Measurements from ENCODE around the gene XRN1.
A peak's percentile ranks its signal among the peaks of the same experiment; 100 is the strongest.
"Not testable (repeated sequence)": the region's sequence is repeated elsewhere in the genome, so short reads cannot be mapped to it uniquely, and the experiment has no call there.

XRN1 gene

GRCh38 chr3:142447852-142448823, at the start of gene XRN1:
XRN1 (minus strand) TSS chr3:142448037; CDS start chr3:142447944, 93 bp downstream.
- peak; percentile 82 for DNase-seq (ENCODE audit: low spot score)

- no peak for DNase-seq (ENCODE audit: low spot score)
These were observed 47.3 kb upstream of the XRN1 start for GRCh38 chr3:142495103-142495502.

GRCh38 chr3:142492184-142492583, 44.3 kb upstream of the XRN1 start:
- DNase-seq (ENCODE audit: low spot score) = no peak

GRCh38 chr3:142489572-142490323, 41.9 kb upstream of the XRN1 start:
- DNase-seq (ENCODE audit: low spot score) = no peak

GRCh38 chr3:142484912-142485435, 37.1 kb upstream of the XRN1 start:
- DNase-seq (ENCODE audit: low spot score) = no peak

GRCh38 chr3:142481196-142481595, 33.4 kb upstream of the XRN1 start:
- no peak for DNase-seq (ENCODE audit: low spot score)

- DNase-seq (ENCODE audit: low spot score) = no peak
These were observed 23.0 kb upstream of the XRN1 start for GRCh38 chr3:142470826-142471225.

- DNase-seq (ENCODE audit: low spot score) = no peak
These were observed 20.6 kb upstream of the XRN1 start for GRCh38 chr3:142468456-142468855.

- DNase-seq (ENCODE audit: low spot score) = no peak
These were observed 19.9 kb upstream of the XRN1 start for GRCh38 chr3:142467768-142468167.

- DNase-seq (ENCODE audit: low spot score) = no peak
These were observed 12.9 kb upstream of the XRN1 start for GRCh38 chr3:142460689-142461088.

GRCh38 chr3:142459929-142460328, 12.1 kb upstream of the XRN1 start:
- no peak for DNase-seq (ENCODE audit: low spot score)

GRCh38 chr3:142459096-142459495, 11.3 kb upstream of the XRN1 start:
- no peak for DNase-seq (ENCODE audit: low spot score)

GRCh38 chr3:142450881-142451280, 3.0 kb upstream of the XRN1 start:
- DNase-seq (ENCODE audit: low spot score) = no peak

GRCh38 chr3:142450189-142450588, 2.4 kb upstream of the XRN1 start:
- no peak for DNase-seq (ENCODE audit: low spot score)

GRCh38 chr3:142447301-142447851, 461 bp downstream of the XRN1 start:
- DNase-seq (ENCODE audit: low spot score) = peak; percentile 10

- DNase-seq (ENCODE audit: low spot score) = no peak
These were observed 2.0 kb downstream of the XRN1 start for GRCh38 chr3:142445816-142446254.

GRCh38 chr3:142444343-142444742, 3.5 kb downstream of the XRN1 start:
- DNase-seq (ENCODE audit: low spot score) = no peak

GRCh38 chr3:142443060-142443459, 4.8 kb downstream of the XRN1 start:
- DNase-seq (ENCODE audit: low spot score) = not testable (repeated sequence)

- not testable (repeated sequence) for DNase-seq (ENCODE audit: low spot score)
These were observed 8.2 kb downstream of the XRN1 start for GRCh38 chr3:142439499-142440220.

GRCh38 chr3:142438096-142438495, 9.7 kb downstream of the XRN1 start:
- DNase-seq (ENCODE audit: low spot score) = not testable (repeated sequence)

- DNase-seq (ENCODE audit: low spot score) = no peak
These were observed 10.8 kb downstream of the XRN1 start for GRCh38 chr3:142436951-142437585.
